A549 (cell line): ENCODE measurements around the gene INO80. TPM values are rescaled to one million over a fixed set of nuclear protein-coding genes. Genes with fewer than 3 reads are reported as not detected.

ENCODE experiments used
- ATAC-seq, 2 experiments: fragments of 200-7000 bp in 1 of 2; fragments of >200 bp in 1 of 2; cut with Nextera tagmentation in 1 of 2; cut with Tn5 transposase in 1 of 2; 3 replicates each; pipeline versions ENCODE4 v1.8.0 to v1.9.1; 2018 to 2020; ENCODE audit warnings: mild to moderate bottlenecking in 1 of 2, moderate library complexity in 1 of 2
- CTCF ChIA-PET: fragments of 300-600 bp; sonication (Branson Sonifier 250); formaldehyde crosslinking; extraction: SDS; loops from one replicate; lab custom pipeline; 2021; ENCODE audit warnings: antibody characterized with exemption, inconsistent platforms; lab: Yijun Ruan, JAX
- POLR2A ChIA-PET: fragments of 350-600 bp; formaldehyde crosslinking; extraction: SDS; loops from one replicate; lab custom pipeline; 2021; ENCODE audit warnings: antibody characterized with exemption, inconsistent platforms; lab: Yijun Ruan, JAX
- DNase-seq, 2 experiments: peaks; one replicate each; pipeline versions ENCODE4 v3.0.0 to v3.0.0-alpha.2; 2011 to 2016; ENCODE audit warnings: low read depth in 1 of 2, low spot score in 1 of 2
- FAIRE-seq: peaks from 2 replicates; lab custom pipeline; 2011; peaks lifted over from hg19 to GRCh38; lab: Jason Lieb, UNC
- H3K27ac ChIP-seq, 2 experiments: fragments of >200 bp; sonication (Bioruptor Twin); formaldehyde crosslinking; 3 replicates each; pipeline ENCODE4 v1.5.1; 2016 to 2017
- H3K4me1 ChIP-seq: fragments of >200 bp; sonication (Bioruptor Twin); formaldehyde crosslinking; 3 replicates; pipeline ENCODE4 v1.6.1; 2016
- H3K4me2 ChIP-seq: fragments of >200 bp; sonication (Bioruptor Twin); formaldehyde crosslinking; 3 replicates; pipeline ENCODE4 v1.6.1; 2016
- H3K4me3 ChIP-seq: fragments of >200 bp; sonication (Bioruptor Twin); formaldehyde crosslinking; 3 replicates; pipeline ENCODE4 v1.5.1; 2016
- H3K9me3 ChIP-seq: fragments of >200 bp; sonication (Bioruptor Twin); formaldehyde crosslinking; 3 replicates; pipeline ENCODE4 v1.6.1; 2016
- BHLHE40 ChIP-seq: IDR thresholded peaks from 2 replicates; pipeline ENCODE4 v1.6.1; 2012; ENCODE audit warnings: low read depth, low read length, inconsistent platforms
- CBX2 ChIP-seq: fragments of 200-600 bp; sonication (generic); IDR thresholded peaks from 2 replicates; pipeline ENCODE4 v1.6.1; 2016; ENCODE audit warnings: low read depth, mild to moderate bottlenecking, borderline replicate concordance
- CEBPB ChIP-seq, 2 experiments: fragments of >200 bp in 1 of 2; sonication (Bioruptor Twin) in 1 of 2; formaldehyde crosslinking in 1 of 2; IDR thresholded peaks; 2 replicates each; pipeline ENCODE4 v1.6.1; 2012 to 2016
- CHD2 ChIP-seq: fragments of 150-350 bp; IDR thresholded peaks from 2 replicates; pipeline ENCODE4 v1.6.1; 2014; ENCODE audit warnings: low read length; ENCODE audit not compliant: partially characterized antibody
- EHF ChIP-seq: fragments of 250-450 bp; sonication (Bioruptor Pico); IDR thresholded peaks from 2 replicates; pipeline ENCODE4 v1.5.0; 2020; ENCODE audit warnings: mild to moderate bottlenecking
- EP300 ChIP-seq, 2 experiments: fragments of >200 bp; sonication (Bioruptor Twin); formaldehyde crosslinking; IDR thresholded peaks; 2 replicates in 1 of 2; 3 replicates in 1 of 2; pipeline ENCODE4 v1.6.1; 2016 to 2017
- FOSB ChIP-seq: fragments of 250-450 bp; sonication (Bioruptor Pico); IDR thresholded peaks from 2 replicates; pipeline ENCODE4 v1.5.0; 2020; ENCODE audit warnings: mild to moderate bottlenecking, moderate library complexity
- HOXB13 ChIP-seq: fragments of 250-450 bp; sonication (Bioruptor Pico); IDR thresholded peaks from 2 replicates; pipeline ENCODE4 v1.5.0; 2020; ENCODE audit warnings: low read depth, mild to moderate bottlenecking, moderate library complexity
- HOXB5 ChIP-seq: fragments of 250-450 bp; sonication (Bioruptor Pico); IDR thresholded peaks from 2 replicates; pipeline ENCODE4 v1.5.0; 2020; ENCODE audit warnings: mild to moderate bottlenecking, moderate library complexity
- JUN ChIP-seq, 2 experiments: fragments of >200 bp; sonication (Bioruptor Twin); formaldehyde crosslinking; IDR thresholded peaks; 2 replicates in 1 of 2; 3 replicates in 1 of 2; pipeline ENCODE4 v1.6.1; 2016 to 2017
- KDM5A ChIP-seq: fragments of 200-600 bp; sonication (generic); IDR thresholded peaks from 2 replicates; pipeline ENCODE4 v1.6.1; 2016; ENCODE audit warnings: antibody characterized with exemption, mild to moderate bottlenecking
- MAZ ChIP-seq: fragments of 150-350 bp; IDR thresholded peaks from 2 replicates; pipeline ENCODE4 v1.6.1; 2014; ENCODE audit warnings: antibody characterized with exemption, low read depth, low read length, borderline replicate concordance
- NFE2L2 ChIP-seq: fragments of 150-350 bp; conservative IDR thresholded peaks from 2 replicates; pipeline ENCODE4 v1.6.1; 2014; ENCODE audit warnings: low read length
- NPAS2 ChIP-seq: fragments of 250-450 bp; sonication (Bioruptor Pico); IDR thresholded peaks from 2 replicates; pipeline ENCODE4 v1.8.0; 2022; ENCODE audit warnings: mild to moderate bottlenecking, moderate library complexity, borderline replicate concordance
- POLR2A ChIP-seq: IDR thresholded peaks from 2 replicates; pipeline ENCODE4 v1.6.1; 2012; ENCODE audit warnings: mild to moderate bottlenecking, low read length
- RCOR1 ChIP-seq: fragments of 150-350 bp; IDR thresholded peaks from 2 replicates; pipeline ENCODE4 v1.6.1; 2014; ENCODE audit warnings: antibody characterized with exemption, low read length, low read depth
- SREBF2 ChIP-seq: fragments of 450-650 bp; IDR thresholded peaks from 2 replicates; pipeline ENCODE4 v1.6.1; 2014; ENCODE audit warnings: mild to moderate bottlenecking, moderate library complexity
- TP53 ChIP-seq: fragments of 250-450 bp; sonication (Bioruptor Pico); IDR thresholded peaks from 2 replicates; pipeline ENCODE4 v1.5.0; 2021; ENCODE audit warnings: mild to moderate bottlenecking, moderate library complexity
- ZFP36 ChIP-seq: fragments of 450-650 bp; IDR thresholded peaks from 2 replicates; pipeline ENCODE4 v1.6.1; 2014; ENCODE audit warnings: borderline replicate concordance; ENCODE audit not compliant: partially characterized antibody
- ZSCAN20 ChIP-seq: fragments of 250-450 bp; sonication (Bioruptor Pico); IDR thresholded peaks from 2 replicates; pipeline ENCODE4 v1.8.0; 2022; ENCODE audit warnings: mild to moderate bottlenecking, moderate library complexity
- WGBS: methylation state at CpG from one replicate; pipeline ENCODE4 v1.1.6; 2017; ENCODE audit errors: missing lambda C conversion rate; 5-methylcytosine and 5-hydroxymethylcytosine counted together
- polyA plus RNA-seq, 4 experiments: library from polyadenylated mRNA; depleted of rRNA in 3 of 4; stranded (reverse); fragments of >200 nt; fragmentation: RNase III in 1 of 4; extraction: RNeasy Plus Mini Kit Qiagen cat#74134 plus additional on column Dnase treatment in 1 of 4; gene quantifications; 2 replicates in 3 of 4; 3 replicates in 1 of 4; pipeline ENCODE4 v1.2.3, GENCODE V29; 2011 to 2017
- TF ChIP-seq, protein P1 (sequence below): fragments of >200 bp; sonication (Bioruptor Twin); formaldehyde crosslinking; IDR thresholded peaks from 3 replicates; pipeline ENCODE4 v1.5.1; 2016
- TF ChIP-seq, protein P2 (sequence below): fragments of >200 bp; sonication (Bioruptor Twin); formaldehyde crosslinking; IDR thresholded peaks from 3 replicates; pipeline ENCODE4 v1.6.1; 2016
- TF ChIP-seq, protein P3 (sequence below): fragments of 250-450 bp; sonication (Bioruptor Pico); IDR thresholded peaks from 2 replicates; pipeline ENCODE4 v1.5.0; 2020; ENCODE audit warnings: low read depth, mild to moderate bottlenecking, moderate library complexity
- TF ChIP-seq, protein P4 (sequence below): IDR thresholded peaks from 2 replicates; pipeline ENCODE4 v1.6.1; 2012

INO80 gene
- polyA plus RNA-seq, 2 of the 4 experiments (the other 2 are of a cell fraction), result 6.7 to 10.9 TPM

DNA sequence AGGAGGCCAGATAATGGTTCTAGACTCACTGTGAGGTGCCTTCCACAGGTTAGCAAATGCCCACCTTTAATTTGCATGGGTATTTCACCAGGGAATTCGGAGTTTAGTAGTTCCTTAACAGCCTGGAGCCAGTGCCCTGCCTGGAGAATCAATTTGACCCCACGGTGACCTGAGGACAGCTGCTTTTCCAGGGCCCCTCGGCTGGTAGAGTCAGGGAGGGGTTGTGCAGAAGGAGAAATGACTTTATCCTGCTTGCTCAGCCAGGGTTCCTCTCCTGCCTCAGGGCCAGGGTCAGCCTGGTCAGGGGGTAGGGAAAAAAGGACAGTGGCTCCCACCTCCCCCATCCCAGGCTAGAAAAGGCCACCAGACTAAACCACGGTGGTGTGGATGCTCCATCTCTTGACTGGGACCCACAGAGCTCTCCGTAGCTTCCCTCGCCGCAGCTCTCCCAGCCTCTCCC is 175.0 kb downstream of the INO80 start:
- ChIA-PET POLR2A (interaction anchor here (0.6 to 3.1 kb wide), 4 partner anchors 11 to 384 kb away, joined by 3 to 29 read pairs (median 10); partner anchors contain the start of genes CHAC1 and DLL4), CTCF (interaction anchor here (0.5 to 5.9 kb wide), 55 partner anchors 11 to 392 kb away, joined by 3 to 76 read pairs (median 5); partner anchors contain the start of genes CHAC1, CHP1, DLL4 and EXD1)
- no peak for DNase-seq
- no peak for ATAC-seq
- H3K4me1 ChIP-seq, result peaks cover 18% of the 10 kb centered on the region
- no peaks in the 10 kb centered on the region for H3K9me3 ChIP-seq
- H3K4me3 ChIP-seq, result peak overlapping the region; percentile 61
- no peak for TF ChIP-seq NFE2L2
- WGBS, result 36% methylated on average over 3 of the region's 7 CpGs
- H3K27ac ChIP-seq, result peak overlapping the region; percentile 89 to 94
- FAIRE-seq, result no peak
- peak overlapping the region; percentile 95 for H3K4me2 ChIP-seq

DNA sequence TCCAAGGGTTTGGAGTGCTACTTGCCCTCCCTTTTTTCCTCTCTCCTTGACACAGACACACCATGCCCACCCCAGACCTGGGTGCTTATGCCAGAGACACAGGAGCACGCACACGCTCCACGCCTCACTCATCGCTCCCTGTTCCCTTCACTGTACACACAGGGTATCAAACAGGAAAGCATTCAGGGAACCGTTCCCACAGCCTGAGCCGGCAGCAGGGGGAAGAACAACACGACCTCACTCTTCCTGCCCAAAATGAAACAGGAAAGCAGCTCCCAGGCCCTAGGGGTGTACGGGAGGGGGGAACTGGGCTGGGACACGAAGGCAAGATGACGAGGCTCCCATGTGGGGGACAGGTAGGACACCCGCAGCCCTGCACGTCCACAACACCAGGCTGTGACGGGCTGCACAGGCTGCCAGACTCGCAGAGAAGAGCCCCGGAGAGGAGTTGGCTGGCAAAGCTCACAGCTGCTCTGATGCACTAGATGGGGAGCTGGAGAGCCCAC is 175.7 kb downstream of the INO80 start:
- ATAC-seq, result no peak
- peaks cover 18% of the 10 kb centered on the region for H3K4me1 ChIP-seq
- no peak for DNase-seq
- no peak overlapping the region for H3K4me2 ChIP-seq
- FAIRE-seq, result no peak
- POLR2A ChIA-PET, result interaction anchor here (2.5 to 3.1 kb wide), 2 partner anchors 11 to 13 kb away, joined by 16 to 29 read pairs; partner anchors contain the start of genes CHAC1 and DLL4
- no peak for TF ChIP-seq EP300 (IDR thresholded peaks at IDR 0.05)
- TF ChIP-seq SREBF2, result no peak
- TF ChIP-seq, protein P1, sequence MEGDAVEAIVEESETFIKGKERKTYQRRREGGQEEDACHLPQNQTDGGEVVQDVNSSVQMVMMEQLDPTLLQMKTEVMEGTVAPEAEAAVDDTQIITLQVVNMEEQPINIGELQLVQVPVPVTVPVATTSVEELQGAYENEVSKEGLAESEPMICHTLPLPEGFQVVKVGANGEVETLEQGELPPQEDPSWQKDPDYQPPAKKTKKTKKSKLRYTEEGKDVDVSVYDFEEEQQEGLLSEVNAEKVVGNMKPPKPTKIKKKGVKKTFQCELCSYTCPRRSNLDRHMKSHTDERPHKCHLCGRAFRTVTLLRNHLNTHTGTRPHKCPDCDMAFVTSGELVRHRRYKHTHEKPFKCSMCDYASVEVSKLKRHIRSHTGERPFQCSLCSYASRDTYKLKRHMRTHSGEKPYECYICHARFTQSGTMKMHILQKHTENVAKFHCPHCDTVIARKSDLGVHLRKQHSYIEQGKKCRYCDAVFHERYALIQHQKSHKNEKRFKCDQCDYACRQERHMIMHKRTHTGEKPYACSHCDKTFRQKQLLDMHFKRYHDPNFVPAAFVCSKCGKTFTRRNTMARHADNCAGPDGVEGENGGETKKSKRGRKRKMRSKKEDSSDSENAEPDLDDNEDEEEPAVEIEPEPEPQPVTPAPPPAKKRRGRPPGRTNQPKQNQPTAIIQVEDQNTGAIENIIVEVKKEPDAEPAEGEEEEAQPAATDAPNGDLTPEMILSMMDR, result no peak
- no peak for TF ChIP-seq NPAS2 (CRISPR knock-in tag)
- no peak for TF ChIP-seq JUN (IDR thresholded peaks at IDR 0.05)
- no peak for TF ChIP-seq CHD2
- TF ChIP-seq TP53 (CRISPR knock-in tag), result no peak
- TF ChIP-seq RCOR1, result no peak
- no peak for TF ChIP-seq POLR2A
- TF ChIP-seq HOXB13, result no peak
- TF ChIP-seq HOXB5 (CRISPR knock-in tag), result no peak
- no peak for TF ChIP-seq CBX2
- TF ChIP-seq, protein P2, sequence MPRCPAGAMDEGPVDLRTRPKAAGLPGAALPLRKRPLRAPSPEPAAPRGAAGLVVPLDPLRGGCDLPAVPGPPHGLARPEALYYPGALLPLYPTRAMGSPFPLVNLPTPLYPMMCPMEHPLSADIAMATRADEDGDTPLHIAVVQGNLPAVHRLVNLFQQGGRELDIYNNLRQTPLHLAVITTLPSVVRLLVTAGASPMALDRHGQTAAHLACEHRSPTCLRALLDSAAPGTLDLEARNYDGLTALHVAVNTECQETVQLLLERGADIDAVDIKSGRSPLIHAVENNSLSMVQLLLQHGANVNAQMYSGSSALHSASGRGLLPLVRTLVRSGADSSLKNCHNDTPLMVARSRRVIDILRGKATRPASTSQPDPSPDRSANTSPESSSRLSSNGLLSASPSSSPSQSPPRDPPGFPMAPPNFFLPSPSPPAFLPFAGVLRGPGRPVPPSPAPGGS, result no peak
- no peak for TF ChIP-seq BHLHE40
- no peak for TF ChIP-seq FOSB (CRISPR knock-in tag)
- TF ChIP-seq, protein P3, sequence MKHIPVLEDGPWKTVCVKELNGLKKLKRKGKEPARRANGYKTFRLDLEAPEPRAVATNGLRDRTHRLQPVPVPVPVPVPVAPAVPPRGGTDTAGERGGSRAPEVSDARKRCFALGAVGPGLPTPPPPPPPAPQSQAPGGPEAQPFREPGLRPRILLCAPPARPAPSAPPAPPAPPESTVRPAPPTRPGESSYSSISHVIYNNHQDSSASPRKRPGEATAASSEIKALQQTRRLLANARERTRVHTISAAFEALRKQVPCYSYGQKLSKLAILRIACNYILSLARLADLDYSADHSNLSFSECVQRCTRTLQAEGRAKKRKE (CRISPR knock-in tag), result no peak
- no peak for TF ChIP-seq ZFP36
- TF ChIP-seq, protein P4, sequence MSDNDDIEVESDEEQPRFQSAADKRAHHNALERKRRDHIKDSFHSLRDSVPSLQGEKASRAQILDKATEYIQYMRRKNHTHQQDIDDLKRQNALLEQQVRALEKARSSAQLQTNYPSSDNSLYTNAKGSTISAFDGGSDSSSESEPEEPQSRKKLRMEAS, result no peak
- CTCF ChIA-PET, result interaction anchor here (0.7 to 5.9 kb wide), 15 partner anchors 10 to 393 kb away, joined by 3 to 76 read pairs (median 13); partner anchors contain the start of genes CHAC1 and DLL4
- H3K27ac ChIP-seq, result peak overlapping the region; percentile 89 to 94; a peak in 5 of 6 replicates
- WGBS, result 95% methylated on average over 11 of the region's 15 CpGs
- H3K9me3 ChIP-seq, result no peaks in the 10 kb centered on the region
- H3K4me3 ChIP-seq, result no peak overlapping the region

DNA sequence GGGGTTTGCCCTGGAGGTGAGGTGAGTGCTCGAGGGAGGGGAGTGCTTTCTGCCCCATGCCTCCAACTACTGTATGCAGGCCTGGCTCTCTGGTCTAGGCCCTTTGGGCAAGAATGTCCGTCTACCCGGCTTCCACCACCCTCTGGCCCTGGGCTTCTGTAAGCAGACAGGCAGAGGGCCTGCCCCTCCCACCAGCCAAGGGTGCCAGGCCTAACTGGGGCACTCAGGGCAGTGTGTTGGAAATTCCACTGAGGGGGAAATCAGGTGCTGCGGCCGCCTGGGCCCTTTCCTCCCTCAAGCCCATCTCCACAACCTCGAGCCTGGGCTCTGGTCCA is 177.6 kb downstream of the INO80 start:
- CTCF ChIA-PET, result interaction anchor here (0.6 to 5.9 kb wide), 10 partner anchors 8 to 265 kb away, joined by 3 to 70 read pairs (median 4); partner anchors contain the start of gene DLL4
- TF ChIP-seq KDM5A (no peak), CEBPB (IDR thresholded peaks at IDR 0.05) (no peak), EHF (CRISPR knock-in tag) (no peak), NFE2L2 (no peak), ZSCAN20 (CRISPR knock-in tag) (no peak), MAZ (no peak)
- Histone ChIP-seq H3K27ac (peak overlapping the region; percentile 32 to 59; a peak in 4 of 6 replicates), H3K4me1 (peaks cover 20% of the 10 kb centered on the region), H3K9me3 (no peaks in the 10 kb centered on the region), H3K4me2 (peak overlapping the region; percentile 32), H3K4me3 (no peak overlapping the region)
- POLR2A ChIA-PET, result no interaction called here
- DNase-seq, result no peak
- no peak; a peak in 1 of 6 replicates for ATAC-seq
- WGBS, result 95% methylated on average over 6 of the region's 6 CpGs
- no peak for FAIRE-seq
